Endometrial microvascular endothelial cells (primary cell): ENCODE measurements around the gene MORN1. TPM values are rescaled to one million over a fixed set of nuclear protein-coding genes. Genes with fewer than 3 reads are reported as not detected.

Experiments
- in situ Hi-C: cut with HindIII; loops from 2 replicates; pipeline ENCODE4 v1.10.0; 2017; ENCODE audit warnings: low sequenced_read_pairs, low pct_unique_long_range_greater_than_20kb; ENCODE audit errors: inconsistent ontology term
- total RNA-seq: library from RNA; depleted of rRNA; stranded (reverse); fragments of >200 nt; gene quantifications from one replicate; pipeline ENCODE4 v1.2.3, GENCODE V29; 2015; ENCODE audit errors: inconsistent ontology term

The MORN1 gene
- total RNA-seq, 1 donor from 2014 or later = 2.4 TPM

DNA sequence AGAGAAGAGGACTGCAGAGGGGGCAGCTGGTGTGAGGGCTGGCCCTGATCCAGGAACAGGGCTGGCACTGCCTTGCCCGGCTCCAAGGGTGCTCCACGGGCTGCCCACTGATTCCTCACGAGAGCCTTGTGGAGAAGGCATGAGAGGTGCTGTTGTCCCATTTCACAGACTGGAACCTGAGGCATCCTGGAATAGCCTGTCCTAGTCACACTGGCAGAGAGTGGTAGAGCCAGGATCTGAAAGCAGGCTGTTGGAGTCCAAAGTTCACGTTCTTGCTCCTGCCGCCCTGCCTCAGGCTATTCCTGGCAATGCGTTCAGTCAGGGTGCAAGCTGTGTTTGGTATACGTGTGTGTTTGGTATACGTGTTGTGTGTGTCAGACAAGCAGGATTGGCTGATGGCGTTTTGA lies 2.1 kb upstream of the MORN1 start:
- in situ Hi-C loops = loop anchor here (10.0 kb wide), 1 partner anchor 199 kb away; the partner anchor contains the start of gene FAAP20

DNA sequence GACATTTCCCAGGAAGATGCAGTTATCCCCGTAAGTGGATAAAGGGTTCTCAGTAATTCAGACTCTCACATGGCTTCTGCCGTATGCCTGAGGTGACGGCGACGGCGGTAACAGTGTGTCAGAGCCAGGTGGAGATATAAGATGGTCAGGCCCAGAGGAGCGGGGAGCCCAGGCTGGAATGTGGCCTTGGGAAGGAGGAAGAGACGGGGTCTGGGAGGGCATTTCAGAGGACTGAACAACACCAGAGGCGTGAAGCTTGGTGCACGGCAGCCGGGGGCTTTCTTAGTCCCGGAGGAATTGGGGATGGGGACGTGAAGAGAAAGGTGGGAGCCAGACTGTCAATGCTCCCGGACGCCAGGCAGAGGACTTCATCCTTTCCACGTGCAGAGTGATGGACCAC lies 1.3 kb upstream of the MORN1 start:
- in situ Hi-C loops = loop anchor here (10.0 kb wide), 1 partner anchor 198 kb away; the partner anchor contains the start of gene FAAP20

GRCh38 chr1:2391931-2392509 lies 666 bp upstream of the MORN1 start:
- in situ Hi-C loops = loop anchor here (10.0 kb wide), 1 partner anchor 197 kb away; the partner anchor contains the start of gene FAAP20

DNA sequence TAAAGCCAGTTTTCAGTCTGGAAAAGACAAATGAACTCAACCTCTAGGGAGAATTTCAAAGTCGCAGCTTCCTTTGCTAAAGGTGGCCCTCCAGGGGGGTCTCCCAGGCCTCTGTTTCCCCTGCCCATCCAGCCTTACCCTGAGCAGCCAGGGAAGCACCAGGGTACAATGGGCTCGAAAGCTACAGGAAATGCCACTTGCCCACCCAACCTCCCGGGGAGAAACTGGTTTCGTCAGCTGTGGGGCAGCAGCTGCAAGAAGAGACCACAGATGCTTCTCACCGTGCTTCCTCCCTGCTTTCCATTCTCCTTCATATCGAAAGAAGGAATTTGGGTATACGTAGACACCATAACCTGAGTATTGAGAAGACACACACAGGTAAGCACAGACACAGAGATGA lies 1.7 kb downstream of the MORN1 start:
- in situ Hi-C loops = loop anchor here (10.0 kb wide), 1 partner anchor 195 kb away; the partner anchor contains the start of gene FAAP20

DNA sequence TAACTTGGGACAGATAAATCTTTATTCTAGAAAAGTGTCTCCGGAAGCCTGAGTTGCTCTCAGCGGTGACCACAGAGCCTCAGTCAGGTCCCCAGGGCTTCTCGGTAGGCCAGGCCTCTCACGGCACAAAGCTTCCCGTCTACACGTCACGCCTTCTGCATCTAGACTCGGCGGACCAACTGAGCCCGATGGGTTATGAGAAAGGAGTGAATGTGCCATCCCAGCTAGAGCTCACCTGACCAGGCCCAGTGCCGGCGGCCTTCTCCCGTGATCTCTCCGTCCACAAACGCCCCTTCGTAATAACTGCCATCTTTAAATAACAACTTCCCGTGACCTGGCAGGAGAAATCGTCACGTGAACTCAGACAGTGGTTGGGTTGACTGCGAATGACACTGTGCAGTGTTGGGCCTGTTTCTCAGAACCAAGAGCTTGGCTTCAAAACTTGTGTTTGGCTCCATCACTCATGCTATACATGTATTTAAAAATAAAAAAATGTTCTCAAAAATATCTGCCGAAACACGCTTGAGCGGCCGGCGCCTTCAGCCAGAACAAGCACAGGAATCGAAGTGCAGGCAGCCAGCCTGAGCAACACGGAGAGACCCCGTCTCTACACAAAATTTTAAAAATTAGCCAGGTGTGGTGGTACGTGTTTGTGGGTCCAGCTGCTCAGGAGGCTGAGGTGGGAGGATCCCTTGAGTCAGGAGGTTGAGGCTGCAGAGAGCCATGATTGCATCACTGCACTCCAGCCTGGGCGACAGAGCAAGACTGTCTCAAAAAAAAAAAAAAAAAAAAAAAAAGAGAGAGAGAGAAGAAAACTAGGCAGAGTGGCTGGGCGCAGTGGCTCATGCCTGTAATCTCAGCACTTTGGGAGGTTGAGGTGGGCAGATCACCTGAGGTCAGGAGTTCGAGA lies 3.1 kb downstream of the MORN1 start:
- in situ Hi-C loops = no loop called here

GRCh38 chr1:2386636-2387611 lies 4.4 kb downstream of the MORN1 start:
- in situ Hi-C loops = no loop called here

DNA sequence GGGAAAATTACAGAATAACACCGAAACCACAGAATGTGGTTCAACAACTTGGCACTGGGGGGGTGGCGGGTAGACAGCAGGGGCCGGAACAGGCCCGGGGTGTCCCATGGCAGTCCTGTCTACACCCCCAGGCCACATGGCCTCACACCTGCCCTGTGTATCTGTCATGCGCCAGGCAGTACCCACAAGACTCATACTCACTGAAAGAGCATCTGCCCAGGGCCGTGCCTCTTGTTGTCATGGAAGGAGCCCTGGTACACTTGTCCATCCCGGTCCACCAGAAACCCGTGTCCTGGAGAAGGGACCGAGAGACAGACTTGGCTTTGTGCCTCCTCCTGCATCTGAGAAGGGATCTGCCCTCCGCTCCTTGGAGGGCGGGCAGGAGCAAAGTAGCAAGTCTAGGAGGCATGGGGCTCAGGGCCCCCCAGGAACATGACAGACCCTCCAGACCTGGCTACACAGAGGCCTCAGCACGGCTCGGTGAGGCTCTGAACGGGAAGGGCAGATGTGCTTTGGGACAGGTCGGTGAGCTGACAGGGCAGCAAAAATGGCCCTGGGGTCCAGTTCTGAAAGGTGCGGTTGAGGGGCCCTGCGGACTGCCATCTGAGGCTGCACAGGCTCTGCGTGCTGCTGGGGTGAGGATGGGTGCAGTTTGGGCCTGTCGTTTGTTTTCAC lies 5.6 kb downstream of the MORN1 start:
- in situ Hi-C loops = no loop called here

- in situ Hi-C loops = no loop called here
Measured at GRCh38 chr1:2384941-2385481, 6.3 kb downstream of the MORN1 start.

DNA sequence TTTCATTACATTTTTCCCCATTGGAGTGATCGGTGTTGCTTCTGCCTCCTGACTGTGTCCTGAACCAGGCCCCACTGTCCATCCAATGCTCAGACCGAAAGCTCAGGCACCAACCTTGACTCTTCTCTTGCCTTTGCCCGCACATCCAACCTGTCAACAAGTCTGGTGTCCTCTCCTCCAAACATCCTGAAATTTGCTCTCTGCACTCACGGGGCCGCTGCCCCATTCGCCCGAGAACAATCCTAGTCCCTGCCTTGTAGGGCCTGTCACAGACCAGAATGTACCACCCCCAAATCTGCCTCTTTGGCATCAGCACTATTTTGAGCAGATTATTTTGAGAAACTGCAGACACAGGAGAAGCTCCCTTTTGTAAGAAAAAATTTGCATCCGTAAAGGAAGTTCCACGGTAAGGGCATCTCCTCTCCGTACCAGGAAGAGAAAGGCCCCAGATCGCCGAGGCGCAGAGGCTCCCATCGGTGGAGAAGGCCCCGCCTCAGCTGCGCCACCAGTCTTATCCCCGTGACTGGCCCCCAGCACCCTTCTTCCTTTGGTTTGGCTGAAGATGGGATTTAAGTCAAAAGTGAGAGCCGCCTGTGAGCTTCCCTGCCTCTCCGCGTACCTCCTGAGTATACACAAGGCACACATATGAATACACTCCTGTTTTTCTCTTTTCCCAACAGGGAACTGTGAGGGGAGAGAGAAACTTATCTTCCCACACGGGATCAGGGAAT lies 7.1 kb downstream of the MORN1 start:
- in situ Hi-C loops = no loop called here

DNA sequence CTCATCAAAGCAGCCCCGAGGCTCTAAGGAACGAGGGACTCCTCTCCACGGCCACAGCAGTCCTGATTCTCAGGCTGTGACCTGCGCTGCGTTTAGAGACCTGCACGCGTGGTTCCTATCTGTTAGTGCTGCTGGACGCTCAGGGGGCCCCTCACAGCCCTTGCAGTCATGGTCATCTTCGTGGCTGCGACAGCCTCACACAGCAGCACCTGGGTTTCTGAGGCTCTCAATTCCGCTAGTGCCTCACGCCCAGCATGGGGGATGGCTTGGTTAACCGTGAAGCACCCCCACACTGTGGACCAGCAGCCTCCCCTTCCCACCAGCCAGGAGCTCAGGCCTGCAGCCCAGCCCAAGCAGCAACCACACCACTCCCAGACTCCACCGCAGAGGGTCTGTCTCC lies 7.8 kb downstream of the MORN1 start:
- in situ Hi-C loops = no loop called here

GRCh38 chr1:2382621-2383361 lies 8.6 kb downstream of the MORN1 start:
- in situ Hi-C loops = no loop called here

DNA sequence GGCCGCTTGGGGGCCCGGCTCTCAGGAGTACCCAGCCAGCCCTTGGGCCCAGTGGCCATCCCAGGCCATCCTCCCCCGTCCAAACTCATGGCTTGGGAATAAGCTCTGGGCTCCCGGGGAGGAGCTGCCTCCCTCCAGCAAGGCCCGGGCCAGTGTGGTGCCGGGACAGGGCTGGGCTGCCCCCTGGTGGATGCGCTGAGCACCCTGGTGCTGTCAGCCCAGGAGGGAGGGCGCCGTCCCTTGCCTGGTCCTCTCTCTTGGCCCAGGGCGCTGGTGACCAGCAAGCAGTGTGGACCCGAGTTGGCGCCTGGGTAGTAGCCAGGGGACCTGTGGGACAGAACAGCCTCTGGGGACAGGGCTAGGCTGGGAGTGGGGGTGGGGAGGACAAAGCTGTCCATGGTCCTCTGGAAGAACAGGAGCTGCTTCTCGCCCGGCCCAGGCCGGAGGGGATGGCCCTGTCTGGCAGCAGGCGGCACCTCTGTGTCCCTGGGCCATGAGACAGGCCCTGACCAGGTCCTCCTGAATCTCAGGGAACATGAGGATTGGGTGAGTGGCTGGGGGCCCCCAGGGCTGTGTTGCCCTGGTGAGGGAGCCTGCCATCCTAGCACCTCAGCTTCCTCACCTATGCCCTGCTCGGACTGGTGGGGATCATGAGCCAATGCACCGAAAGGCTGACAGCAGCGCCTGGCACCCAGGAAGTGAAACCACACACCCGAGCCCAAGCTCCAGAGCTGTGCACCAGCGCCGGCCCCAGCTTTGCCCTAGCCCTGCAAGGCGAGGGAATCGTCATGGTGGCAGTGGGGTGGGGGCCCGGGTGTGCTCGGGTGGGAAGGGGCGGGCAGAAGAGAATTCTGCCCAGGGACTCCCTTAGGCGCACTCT lies 9.4 kb downstream of the MORN1 start:
- in situ Hi-C loops = no loop called here

GRCh38 chr1:2380816-2381591 lies 10.3 kb downstream of the MORN1 start:
- in situ Hi-C loops = no loop called here

DNA sequence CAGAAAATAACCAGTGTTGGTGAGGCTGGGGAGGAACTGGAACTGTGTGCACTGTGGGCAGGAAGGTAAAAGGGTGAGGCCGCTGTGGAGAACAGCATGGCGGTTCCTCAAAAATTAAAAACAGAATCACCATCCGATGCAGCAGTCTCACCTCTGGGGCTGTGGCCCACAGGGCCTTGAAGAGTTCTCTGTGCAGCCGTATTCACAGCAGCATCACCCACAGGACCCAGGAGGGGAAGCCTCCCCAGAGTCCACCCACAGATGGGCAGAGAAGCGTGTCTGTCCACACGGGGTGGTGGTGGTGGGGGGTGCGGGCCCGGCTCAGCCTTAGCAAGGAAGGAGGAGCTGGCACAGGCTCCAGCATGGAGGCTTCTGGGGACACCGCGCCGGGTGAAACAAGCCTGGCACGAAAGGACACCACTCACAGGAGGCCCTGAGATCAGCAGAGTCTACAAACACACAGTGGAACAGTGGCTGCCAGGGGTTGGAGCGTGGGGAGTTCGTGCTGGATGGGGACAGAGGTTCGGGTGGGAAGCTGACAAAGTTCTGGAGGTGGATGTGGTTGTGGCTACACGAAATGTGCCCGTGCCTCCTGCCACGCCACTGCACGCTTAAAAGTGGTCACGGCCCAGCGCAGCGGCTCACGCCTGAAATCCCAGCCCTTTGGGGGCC lies 11.5 kb downstream of the MORN1 start:
- in situ Hi-C loops = no loop called here
